Common myeloid progenitor, CD34-positive (primary cell): ENCODE measurements around the gene SLC44A3.

ENCODE experiments used
- CTCF ChIA-PET: fragments of 350-600 bp; sonication (Branson Sonifier 250); formaldehyde crosslinking; loops from one replicate; lab custom pipeline; 2021; ENCODE audit warnings: antibody characterized with exemption; lab: Charles Lee
- POLR2A ChIA-PET: fragments of 350-600 bp; sonication (Branson Sonifier 250); formaldehyde crosslinking; loops from one replicate; lab custom pipeline; 2021; ENCODE audit warnings: antibody characterized with exemption; lab: Charles Lee
- DNase-seq, 3 donors: peaks; one replicate each; pipeline versions ENCODE4 v3.0.0 to v3.0.0-alpha.2; 2013
- H3K27ac ChIP-seq, 2 experiments: 1 replicate in 1 of 2; 2 replicates in 1 of 2; pipeline ENCODE4 v1.7.0; 2013; ENCODE audit warnings: inconsistent platforms in 2 of 2, low read length in 2 of 2, mild to moderate bottlenecking in 2 of 2, low read depth in 1 of 2, moderate library complexity in 1 of 2; ENCODE audit not compliant: severe bottlenecking in 2 of 2, insufficient read depth in 1 of 2, poor library complexity in 1 of 2
- H3K27me3 ChIP-seq, 5 experiments: replicated peaks in 2 of 5; 1 replicate in 3 of 5; 2 replicates in 2 of 5; pipeline versions ENCODE4 v1.6.1 to v1.7.0; 2013; ENCODE audit warnings: low read length in 4 of 5, mild to moderate bottlenecking in 2 of 5, moderate library complexity in 2 of 5, inconsistent platforms in 1 of 5; ENCODE audit not compliant: insufficient read depth in 5 of 5, control insufficient read depth in 4 of 5
- H3K36me3 ChIP-seq, 4 experiments: 1 replicate in 2 of 4; 2 replicates in 2 of 4; pipeline versions ENCODE4 v1.6.1 to v1.7.0; 2013; ENCODE audit warnings: low read length in 3 of 4, control low read depth in 1 of 4, mild to moderate bottlenecking in 1 of 4; ENCODE audit not compliant: control insufficient read depth in 4 of 4, insufficient read depth in 4 of 4
- H3K4me1 ChIP-seq, 4 experiments: 1 replicate in 3 of 4; 2 replicates in 1 of 4; pipeline versions ENCODE4 v1.6.1 to v1.7.1; 2013; ENCODE audit warnings: low read length in 3 of 4, mild to moderate bottlenecking in 3 of 4, control low read depth in 1 of 4, inconsistent platforms in 1 of 4, moderate library complexity in 1 of 4; ENCODE audit not compliant: control insufficient read depth in 4 of 4, insufficient read depth in 4 of 4; ENCODE audit errors: control extremely low read depth in 1 of 4
- H3K4me3 ChIP-seq, 7 experiments: 1 replicate in 4 of 7; 2 replicates in 3 of 7; pipeline versions ENCODE4 v1.5.1 to v1.7.0; 2013; ENCODE audit warnings: mild to moderate bottlenecking in 7 of 7, low read length in 6 of 7, moderate library complexity in 6 of 7, inconsistent platforms in 2 of 7, low read depth in 2 of 7, control low read depth in 1 of 7; ENCODE audit not compliant: insufficient read depth in 4 of 7, control insufficient read depth in 1 of 7; ENCODE audit errors: extremely low read depth in 1 of 7
- H3K9me3 ChIP-seq, 5 experiments: 1 replicate in 4 of 5; 2 replicates in 1 of 5; pipeline versions ENCODE4 v1.6.1 to v1.7.1; 2013; ENCODE audit warnings: low read length in 4 of 5, mild to moderate bottlenecking in 2 of 5, inconsistent platforms in 1 of 5, low read depth in 1 of 5, moderate library complexity in 1 of 5; ENCODE audit not compliant: control insufficient read depth in 4 of 5, insufficient read depth in 2 of 5; ENCODE audit errors: control extremely low read depth in 1 of 5
- WGBS: methylation state at CpG from one replicate; pipeline ENCODE4 v1.1.5; 2013; ENCODE audit not compliant: insufficient coverage; 5-methylcytosine and 5-hydroxymethylcytosine counted together

The SLC44A3 gene

DNA sequence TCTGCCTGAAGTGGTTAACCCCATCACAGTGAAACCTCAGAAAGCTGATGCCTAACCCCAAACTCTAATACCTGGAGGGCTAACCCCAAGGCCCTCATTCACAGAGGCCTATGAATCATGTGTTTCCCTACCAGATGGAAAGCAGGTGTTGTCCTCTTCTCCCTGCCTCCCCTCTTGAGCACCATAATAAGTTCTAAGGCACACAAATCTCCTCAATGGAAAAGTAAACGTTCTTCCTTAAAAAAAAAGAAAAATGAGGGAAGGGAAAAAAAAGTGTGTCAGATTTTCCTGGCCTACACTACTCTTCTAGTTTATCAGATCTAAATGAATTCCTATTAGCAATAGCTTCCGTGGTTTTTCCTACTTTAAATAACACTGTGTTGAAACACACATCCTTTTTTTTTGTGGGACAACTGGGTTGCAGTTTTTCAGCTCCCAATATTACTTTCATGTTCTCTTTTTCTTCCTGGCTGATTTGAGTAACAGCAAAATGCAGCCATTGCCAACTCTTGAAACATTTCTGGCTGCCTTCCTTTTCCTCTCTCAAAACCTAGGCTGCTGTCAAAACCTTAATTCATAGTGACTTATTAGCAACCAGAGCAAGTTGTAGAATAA is 43.2 kb downstream of the SLC44A3 start:
- Histone ChIP-seq H3K27me3 (peaks cover 0 to 14% (median 0%) of the 10 kb centered on the region in 5 experiments), H3K27ac (no peak overlapping the region), H3K4me3 (no peak overlapping the region), H3K9me3 (no peaks in the 10 kb centered on the region), H3K4me1 (peaks cover 0 to 7% (median 0%) of the 10 kb centered on the region in 4 experiments), H3K36me3 (no peaks in the 10 kb centered on the region)
- ChIA-PET POLR2A (interaction anchor here (1.0 kb wide), 1 partner anchor 10 kb away, joined by 3 read pairs; no protein-coding TSS in a partner anchor), CTCF (interaction anchor here (3.7 kb wide), 1 partner anchor 10 kb away, joined by 18 read pairs; no protein-coding TSS in a partner anchor)
- 25% methylated on average over 1 of the region's 2 CpGs for WGBS
- no peak for DNase-seq

DNA sequence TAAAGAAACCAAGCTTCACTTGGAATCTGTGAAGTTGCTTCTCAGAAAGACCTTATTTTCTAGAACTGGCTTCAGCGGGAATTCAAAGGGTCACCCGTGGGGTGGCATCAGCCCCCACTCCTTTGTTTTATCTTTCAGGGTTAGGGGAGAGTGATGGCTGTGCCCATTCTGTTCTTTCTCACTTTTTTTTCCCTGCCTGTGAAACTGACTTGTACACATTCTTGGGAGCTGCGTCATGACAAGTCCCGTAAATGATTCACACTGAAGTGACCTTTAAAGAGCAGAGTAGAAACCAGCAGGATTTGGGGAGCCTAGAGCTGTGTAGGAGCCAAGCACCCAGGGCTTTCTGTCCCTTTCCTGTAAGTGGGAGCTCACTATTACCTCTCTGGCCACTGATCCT is 43.8 kb downstream of the SLC44A3 start:
- peaks cover 0 to 14% (median 0%) of the 10 kb centered on the region in 5 experiments for H3K27me3 ChIP-seq
- DNase-seq = no peak
- peaks cover 0 to 7% (median 0%) of the 10 kb centered on the region in 4 experiments for H3K4me1 ChIP-seq
- POLR2A ChIA-PET = interaction anchor here (1.0 kb wide), 1 partner anchor 10 kb away, joined by 3 read pairs; no protein-coding TSS in a partner anchor
- WGBS = 80% methylated on average over 2 of the region's 4 CpGs
- no peaks in the 10 kb centered on the region for H3K9me3 ChIP-seq
- no peaks in the 10 kb centered on the region for H3K36me3 ChIP-seq
- CTCF ChIA-PET = interaction anchor here (3.7 kb wide), 1 partner anchor 11 kb away, joined by 18 read pairs; no protein-coding TSS in a partner anchor
- no peak overlapping the region for H3K27ac ChIP-seq
- H3K4me3 ChIP-seq = peak overlapping the region in 1 of 7 experiments; percentile 13

DNA sequence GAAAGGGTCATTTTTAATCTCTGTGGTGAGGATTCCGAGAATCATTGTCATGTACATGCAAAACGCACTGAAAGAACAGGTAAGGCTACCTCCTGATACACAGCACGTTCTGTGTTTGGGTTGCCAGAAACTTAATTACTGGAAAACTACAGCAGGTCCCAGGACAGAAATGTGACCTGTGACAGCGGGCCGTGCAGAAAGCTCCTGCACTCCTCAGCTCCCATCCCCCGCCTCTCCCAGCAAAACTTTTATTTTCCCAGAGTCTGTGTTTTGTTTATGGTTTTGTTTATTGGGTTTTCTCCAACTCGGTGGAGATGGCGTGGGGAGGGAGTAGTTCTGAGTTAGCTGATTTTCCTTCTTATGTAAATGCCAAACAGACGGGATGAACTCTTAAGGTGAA is 44.7 kb downstream of the SLC44A3 start:
- POLR2A ChIA-PET = no interaction called here
- no peak overlapping the region for H3K4me3 ChIP-seq
- H3K9me3 ChIP-seq = no peaks in the 10 kb centered on the region
- 97% methylated on average over 4 of the region's 9 CpGs for WGBS
- no peak for DNase-seq
- no peak overlapping the region for H3K27ac ChIP-seq
- peaks cover 0 to 7% (median 0%) of the 10 kb centered on the region in 4 experiments for H3K4me1 ChIP-seq
- H3K27me3 ChIP-seq = peaks cover 0 to 9% (median 0%) of the 10 kb centered on the region in 5 experiments
- H3K36me3 ChIP-seq = no peaks in the 10 kb centered on the region
- CTCF ChIA-PET = interaction anchor here (1.2 kb wide), 1 partner anchor 10 kb away, joined by 3 read pairs; no protein-coding TSS in a partner anchor

DNA sequence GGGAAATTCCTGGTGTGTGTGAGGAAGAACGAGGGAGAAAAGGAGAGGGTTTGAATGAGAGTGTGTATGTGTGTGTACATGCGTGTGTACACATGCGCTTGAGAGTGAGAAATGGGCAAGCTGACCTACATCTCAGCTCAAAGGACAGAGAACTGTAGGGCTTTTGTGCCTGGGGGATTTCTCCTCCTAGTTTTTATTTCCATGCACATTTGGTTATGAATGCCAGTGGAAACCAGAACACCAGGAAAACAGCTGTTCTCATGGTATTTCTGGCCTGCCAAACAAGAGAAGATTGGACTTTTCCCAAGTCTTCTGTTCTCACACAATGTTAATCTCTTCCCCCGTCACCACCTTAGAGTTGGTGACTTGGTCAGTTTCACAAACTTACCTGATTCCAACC is 45.2 kb downstream of the SLC44A3 start:
- no peak overlapping the region for H3K4me3 ChIP-seq
- no peaks in the 10 kb centered on the region for H3K9me3 ChIP-seq
- ChIA-PET CTCF (interaction anchor here (0.9 to 1.2 kb wide), 2 partner anchors 10 to 11 kb away, joined by 3 read pairs; no protein-coding TSS in a partner anchor), POLR2A (interaction anchor here (0.6 kb wide), 1 partner anchor 36 kb away, joined by 3 read pairs; no protein-coding TSS in a partner anchor)
- no peak for DNase-seq
- peaks cover 0 to 7% (median 0%) of the 10 kb centered on the region in 4 experiments for H3K4me1 ChIP-seq
- 100% methylated on average over 3 of the region's 4 CpGs for WGBS
- H3K27me3 ChIP-seq = peaks cover 0 to 12% (median 0%) of the 10 kb centered on the region in 5 experiments
- no peak overlapping the region for H3K27ac ChIP-seq
- H3K36me3 ChIP-seq = no peaks in the 10 kb centered on the region

DNA sequence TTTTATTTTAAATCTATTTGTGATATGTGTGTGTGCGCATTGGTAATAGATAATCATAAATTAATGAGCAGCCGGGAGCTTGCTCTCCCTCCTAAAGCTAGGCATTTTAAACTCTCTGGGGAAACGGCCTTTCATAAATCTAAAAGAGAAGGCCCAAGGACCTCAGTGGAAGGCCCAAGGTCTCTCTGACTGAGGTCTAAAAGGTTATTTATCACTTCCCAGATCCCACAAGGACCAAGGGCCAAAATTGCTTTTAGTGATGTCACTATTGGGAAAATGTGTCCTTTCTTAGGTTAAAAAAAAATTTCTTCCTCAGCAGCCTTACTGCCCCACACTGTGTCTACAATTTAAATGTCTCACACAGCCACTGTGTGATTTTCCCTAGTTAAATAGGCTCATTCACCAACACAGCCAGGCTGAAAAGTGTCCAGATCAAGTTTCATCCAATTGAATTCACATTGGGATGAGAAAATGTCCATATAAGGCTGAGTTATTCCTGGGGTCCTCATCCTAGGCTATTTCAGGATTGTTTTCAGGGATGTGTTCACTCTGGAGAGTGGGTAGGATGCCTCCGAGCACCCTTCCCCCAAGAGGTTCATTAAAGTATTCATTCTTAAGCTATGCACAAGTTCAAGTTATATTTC is 46.1 kb downstream of the SLC44A3 start:
- no peak for DNase-seq
- 100% methylated on average over 4 of the region's 4 CpGs for WGBS
- CTCF ChIA-PET = interaction anchor here (0.9 to 1.2 kb wide), 2 partner anchors 10 to 12 kb away, joined by 3 read pairs; no protein-coding TSS in a partner anchor
- peaks cover 0 to 10% (median 0%) of the 10 kb centered on the region in 5 experiments for H3K27me3 ChIP-seq
- H3K4me1 ChIP-seq = peaks cover 0 to 7% (median 0%) of the 10 kb centered on the region in 4 experiments
- POLR2A ChIA-PET = interaction anchor here (0.6 kb wide), 1 partner anchor 35 kb away, joined by 3 read pairs; no protein-coding TSS in a partner anchor
- no peak overlapping the region for H3K27ac ChIP-seq
- H3K4me3 ChIP-seq = no peak overlapping the region
- H3K9me3 ChIP-seq = no peaks in the 10 kb centered on the region
- H3K36me3 ChIP-seq = no peaks in the 10 kb centered on the region

DNA sequence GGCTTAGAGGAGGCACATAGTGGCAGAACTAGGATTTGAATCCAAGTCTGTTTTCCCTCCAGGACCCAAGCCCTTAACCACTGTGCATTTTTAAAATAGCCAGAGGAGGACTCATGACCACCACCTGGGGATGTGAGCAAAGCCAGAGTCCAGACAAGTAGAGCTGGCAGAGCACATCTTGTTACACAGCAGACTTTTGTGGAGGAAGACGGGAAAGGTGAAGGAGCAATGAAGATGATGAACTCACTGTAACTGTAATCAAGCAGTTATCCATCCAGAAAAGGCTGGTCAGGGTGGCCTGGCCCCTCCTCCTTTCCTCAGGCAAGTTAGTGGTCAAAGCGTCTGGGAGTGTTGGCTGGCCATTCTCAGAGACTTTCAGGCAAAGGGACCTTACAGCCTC is 50.9 kb downstream of the SLC44A3 start:
- CTCF ChIA-PET = no interaction called here
- Histone ChIP-seq H3K27ac (no peak overlapping the region), H3K36me3 (no peaks in the 10 kb centered on the region), H3K4me1 (peaks cover 0 to 2% (median 0%) of the 10 kb centered on the region in 4 experiments), H3K27me3 (peaks cover 0 to 4% (median 0%) of the 10 kb centered on the region in 5 experiments), H3K9me3 (no peaks in the 10 kb centered on the region), H3K4me3 (no peak overlapping the region)
- POLR2A ChIA-PET = no interaction called here
- WGBS = 100% methylated on average over 1 of the region's 2 CpGs
- no peak for DNase-seq
